GM12878 (cell line): ENCODE data around the gene ADCY10. TPM values are rescaled to one million over a fixed set of nuclear protein-coding genes. Genes with fewer than 3 reads are reported as not detected.

Source experiments
- ATAC-seq: fragments of 200-7000 bp; cut with Tn5 transposase; 3 replicates; pipeline ENCODE4 v1.9.1; 2020; ENCODE audit warnings: mild to moderate bottlenecking, moderate library complexity
- BruUV-seq: library from RNA; stranded (reverse); fragments of 400-500 nt; replicated peaks from 2 replicates; lab custom pipeline; 2021; lab: Mats Ljungman, UMichigan
- CTCF ChIA-PET: fragments of 300-600 bp; sonication (Branson Sonifier 250); formaldehyde crosslinking; extraction: SDS; loops from one replicate; lab custom pipeline; 2021; ENCODE audit warnings: inconsistent platforms; lab: Yijun Ruan, JAX
- POLR2A ChIA-PET: fragments of 350-600 bp; formaldehyde crosslinking; extraction: SDS; loops from one replicate; lab custom pipeline; 2021; ENCODE audit warnings: inconsistent platforms; lab: Charles Lee
- RAD21 ChIA-PET: fragments of 300-600 bp; sonication (Branson Sonifier 250); formaldehyde crosslinking; loops from one replicate; lab custom pipeline; 2023; ENCODE audit warnings: antibody characterized with exemption; ENCODE audit not compliant: unreplicated experiment; lab: Charles Lee
- SMC1A ChIA-PET: fragments of 300-600 bp; sonication (Branson Sonifier 250); formaldehyde crosslinking; loops from one replicate; lab custom pipeline; 2023; ENCODE audit not compliant: unreplicated experiment, uncharacterized antibody; lab: Charles Lee
- DNase-seq: peaks from one replicate; pipeline ENCODE4 v3.0.0-alpha.2; 2011; ENCODE audit warnings: low read depth, low spot score
- FAIRE-seq: peaks from 3 replicates; lab custom pipeline; 2011; peaks lifted over from hg19 to GRCh38; lab: Jason Lieb, UNC
- H2AFZ ChIP-seq: 2 replicates; pipeline ENCODE4 v1.6.0; 2011; ENCODE audit warnings: low read depth, low read length, control low read depth; ENCODE audit not compliant: control insufficient read depth
- H3K27ac ChIP-seq: 2 replicates; pipeline ENCODE4 v1.5.1; 2011; ENCODE audit warnings: control low read depth; ENCODE audit not compliant: control insufficient read depth, insufficient read depth
- H3K27me3 ChIP-seq, 2 experiments: replicated peaks in 1 of 2; 2 replicates each; pipeline versions ENCODE4 v1.6.0 to v1.6.1; 2011; ENCODE audit warnings: low read length in 1 of 2; ENCODE audit not compliant: control insufficient read depth in 2 of 2, insufficient read depth in 2 of 2
- H3K36me3 ChIP-seq, 2 experiments: 2 replicates each; pipeline ENCODE4 v1.5.1; 2011; ENCODE audit warnings: low read length in 1 of 2; ENCODE audit not compliant: control insufficient read depth in 2 of 2, insufficient read depth in 2 of 2
- H3K4me1 ChIP-seq: 2 replicates; pipeline ENCODE4 v1.6.1; 2011; ENCODE audit warnings: mild to moderate bottlenecking, low read length, moderate library complexity, mixed read lengths; ENCODE audit not compliant: control insufficient read depth, insufficient read depth
- H3K4me2 ChIP-seq: 2 replicates; pipeline ENCODE4 v1.6.0; 2011; ENCODE audit warnings: control low read depth; ENCODE audit not compliant: control insufficient read depth, insufficient read depth
- H3K4me3 ChIP-seq: fragments of 200-600 bp; sonication (generic); 2 replicates; pipeline ENCODE4 v1.5.1; 2016
- H3K79me2 ChIP-seq: 2 replicates; pipeline ENCODE4 v1.6.0; 2011; ENCODE audit warnings: low read length; ENCODE audit not compliant: control insufficient read depth, insufficient read depth
- H3K9ac ChIP-seq: 2 replicates; pipeline ENCODE4 v1.8.0; 2011; ENCODE audit warnings: low read length, control low read depth, mixed read lengths; ENCODE audit not compliant: control insufficient read depth, insufficient read depth
- H3K9me3 ChIP-seq: replicated peaks from 3 replicates; pipeline ENCODE4 v1.5.1; 2011; ENCODE audit warnings: mild to moderate bottlenecking, low read length; ENCODE audit not compliant: control insufficient read depth, insufficient read depth
- H4K20me1 ChIP-seq: 2 replicates; pipeline ENCODE4 v1.6.0; 2011; ENCODE audit not compliant: control insufficient read depth, insufficient read depth
- ATF3 ChIP-seq: IDR thresholded peaks from 2 replicates; pipeline ENCODE4 v1.6.1; 2011; ENCODE audit warnings: low read depth, mild to moderate bottlenecking, low read length, moderate library complexity, borderline replicate concordance; ENCODE audit errors: extremely low read depth
- BCL11A ChIP-seq: IDR thresholded peaks from 2 replicates; pipeline ENCODE4 v1.6.1; 2011; ENCODE audit warnings: low read depth, low read length
- CBFB ChIP-seq: IDR thresholded peaks from 2 replicates; pipeline ENCODE4 v1.6.1; 2016; ENCODE audit warnings: antibody characterized with exemption, low read depth
- CEBPB ChIP-seq, 2 experiments: fragments of 150-350 bp in 1 of 2; IDR thresholded peaks; 2 replicates each; pipeline ENCODE4 v1.6.1; 2012 to 2014; ENCODE audit warnings: low read depth in 2 of 2, low read length in 2 of 2, borderline replicate concordance in 1 of 2, inconsistent platforms in 1 of 2
- E2F4 ChIP-seq: IDR thresholded peaks from 2 replicates; pipeline ENCODE4 v1.6.1; 2012; ENCODE audit warnings: low read depth, low read length, improper control_type of control experiment
- EP300 ChIP-seq, 2 experiments: fragments of 150-350 bp in 1 of 2; IDR thresholded peaks; 2 replicates each; pipeline ENCODE4 v1.6.1; 2011 to 2012; ENCODE audit warnings: low read depth in 2 of 2, low read length in 2 of 2, borderline replicate concordance in 1 of 2, improper control_type of control experiment in 1 of 2, inconsistent platforms in 1 of 2; ENCODE audit not compliant: control insufficient read depth in 1 of 2
- FOS ChIP-seq: IDR thresholded peaks from 3 replicates; pipeline ENCODE4 v1.6.1; 2011; ENCODE audit warnings: borderline replicate concordance; ENCODE audit not compliant: insufficient read length; ENCODE audit errors: extremely low read depth
- RFX5 ChIP-seq: IDR thresholded peaks from 2 replicates; pipeline ENCODE4 v1.6.1; 2011; ENCODE audit warnings: low read depth, low read length, improper control_type of control experiment
- ZZZ3 ChIP-seq: IDR thresholded peaks from 2 replicates; pipeline ENCODE4 v1.6.1; 2011; ENCODE audit warnings: low read depth; ENCODE audit not compliant: control insufficient read depth, insufficient read length
- WGBS: methylation state at CpG from one replicate; pipeline ENCODE4 v1.1.6; 2016; ENCODE audit warnings: low lambda C conversion rate; ENCODE audit not compliant: insufficient replicate concordance, insufficient coverage; ENCODE audit errors: missing lambda C conversion rate; 5-methylcytosine and 5-hydroxymethylcytosine counted together
- in situ Hi-C: fragments of 300-500 bp; cut with MboI; formaldehyde crosslinking; loops from 9 replicates; pipeline ENCODE4 v1.14.3; 2018; ENCODE audit warnings: mixed read lengths
- intact Hi-C: fragments of 100-400 bp; cut with micrococcal nuclease; formaldehyde crosslinking; loops from one replicate; pipeline ENCODE4 v1.14.2; 2022; ENCODE audit not compliant: unreplicated experiment
- polyA plus RNA-seq, 11 experiments: library from polyadenylated mRNA; depleted of rRNA in 4 of 11; unstranded in 6 of 11; stranded (reverse) in 5 of 11; fragments of >200 nt; fragmentation: Nextera tagmentation in 4 of 11; fragmentation: Illumina TruSeq in 1 of 11; extraction: Ambion mirVana in 4 of 11; extraction: Trizol in 1 of 11; gene quantifications; 1 replicate in 1 of 11; 2 replicates in 10 of 11; pipeline versions ENCODE4 v1.2.1 to v1.2.3, GENCODE V29; 2011 to 2016; ENCODE audit warnings: inconsistent platforms in 2 of 11, missing spikeins in 2 of 11, low read depth in 1 of 11
- total RNA-seq, 4 experiments: library from RNA; depleted of rRNA in 3 of 4; stranded (reverse); fragments of >200 nt in 3 of 4; fragmentation: Illumina TruSeq in 1 of 4; extraction: Trizol in 1 of 4; gene quantifications; 2 replicates each; pipeline versions ENCODE4 v1.2.1 to v1.2.3, GENCODE V29; 2013 to 2021
- TF ChIP-seq, protein P1 (sequence below): IDR thresholded peaks from 2 replicates; pipeline ENCODE4 v1.6.1; 2012; ENCODE audit warnings: low read depth, low read length, improper control_type of control experiment
- TF ChIP-seq, protein P2 (sequence below): fragments of 450-650 bp; IDR thresholded peaks from 2 replicates; pipeline ENCODE4 v1.6.1; 2017; ENCODE audit warnings: mild to moderate bottlenecking, moderate library complexity
- TF ChIP-seq, protein P3 (sequence below): IDR thresholded peaks from 2 replicates; pipeline ENCODE4 v1.6.1; 2011; ENCODE audit warnings: low read depth, low read length, improper control_type of control experiment, borderline replicate concordance

Gene ADCY10
- total and polyA plus RNA-seq, 10 of the 15 experiments (the other 5 are each of a cell fraction or from before 2014, with no cell fraction given): 0.13 to 0.22 TPM; not detected in 8

DNA sequence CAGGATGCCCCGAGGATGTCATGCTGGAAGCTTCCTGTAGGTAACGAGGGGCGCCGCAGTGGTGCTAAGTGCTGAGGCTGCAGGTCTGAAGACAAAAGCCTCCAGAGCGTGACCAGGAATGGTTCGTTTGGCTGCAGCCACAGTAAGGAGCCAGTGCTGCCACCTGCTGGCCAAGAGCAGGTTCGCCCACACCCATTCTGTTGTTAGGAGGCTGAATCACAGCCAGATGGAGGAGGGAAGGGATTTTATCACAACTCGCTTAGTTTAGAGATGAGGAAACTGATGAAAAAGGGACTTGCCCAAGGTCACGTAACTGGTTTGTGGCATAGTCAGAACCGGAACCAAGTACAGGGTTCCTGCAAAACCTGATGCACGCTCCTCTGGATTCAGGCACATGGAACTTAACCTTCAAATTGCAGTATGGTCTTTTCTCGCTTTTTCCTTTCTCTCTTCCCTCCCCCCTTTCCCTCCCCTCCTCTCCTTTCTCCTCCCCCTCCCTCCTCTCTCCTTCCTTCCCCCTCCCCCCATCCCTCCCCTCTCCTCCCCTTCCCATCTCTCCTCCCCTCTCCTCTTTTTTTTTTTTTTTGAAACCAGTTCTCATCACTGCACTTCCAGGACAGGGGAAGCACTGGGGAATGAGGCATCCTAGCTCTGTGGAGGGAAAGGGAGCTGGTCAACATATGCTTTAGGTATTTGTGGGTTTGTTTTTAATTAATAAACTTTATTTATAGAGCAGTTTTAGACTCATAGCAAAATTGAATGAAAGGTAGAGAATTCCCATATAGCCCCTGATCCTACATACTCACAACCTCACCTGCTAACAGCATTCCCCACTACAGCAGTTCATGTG is 110.4 kb downstream of the ADCY10 start:
- peak overlapping the region; percentile 11; the same call in 1 of the 2 replicates for H3K4me2 ChIP-seq
- ChIA-PET RAD21 (interaction anchor here (0.6 to 1.6 kb wide), 5 partner anchors 81 to 279 kb away, joined by 3 to 4 read pairs (median 3); no protein-coding TSS in a partner anchor), POLR2A (interaction anchor here (0.6 to 1.1 kb wide), 2 partner anchors 87 to 297 kb away, joined by 3 to 7 read pairs; no protein-coding TSS in a partner anchor), CTCF (interaction anchor here (0.7 to 2.8 kb wide), 8 partner anchors 11 to 279 kb away, joined by 3 to 12 read pairs (median 3); no protein-coding TSS in a partner anchor), SMC1A (interaction anchor here (0.8 to 2.3 kb wide), 3 partner anchors 87 to 203 kb away, joined by 3 to 7 read pairs (median 4); no protein-coding TSS in a partner anchor)
- in situ Hi-C loops (no loop called here), intact Hi-C loops (loop anchor here (1.0 to 5.0 kb wide), 5 partner anchors 82 to 279 kb away; partner anchors contain the start of genes DCAF6, MPC2 and MPZL1)
- no peak overlapping the region for H3K9ac ChIP-seq
- FAIRE-seq (peak; percentile 89), ATAC-seq (peak; percentile 100), DNase-seq (peak; percentile 82)
- H3K4me1 ChIP-seq: peaks cover 12% of the 10 kb centered on the region
- BruUV-seq: no TSS peak
- no peaks in the 10 kb centered on the region for H3K36me3 ChIP-seq
- peak overlapping the region; percentile 78 for H2AFZ ChIP-seq
- H3K27ac ChIP-seq: no peak overlapping the region
- 1% methylated on average over 12 of the region's 12 CpGs for WGBS
- H3K79me2 ChIP-seq: no peaks in the 10 kb centered on the region
- H3K9me3 ChIP-seq: no peaks in the 10 kb centered on the region; the same call in 1 of the 3 replicates
- no peaks in the 10 kb centered on the region for H3K27me3 ChIP-seq
- no peak overlapping the region for H3K4me3 ChIP-seq
- no peaks in the 10 kb centered on the region for H4K20me1 ChIP-seq
- TF ChIP-seq CBFB (no peak), BCL11A (no peak), RFX5 (no peak), ZZZ3 (no peak), FOS (no peak), CEBPB (IDR thresholded peaks at IDR 0.05; ENCODE audit: borderline replicate concordance in 1 of 2, low read depth in 2 of 2, low read length in 2 of 2) (no peak), EP300 (IDR thresholded peaks at IDR 0.05; ENCODE audit: borderline replicate concordance in 1 of 2, control insufficient read depth in 1 of 2, low read depth in 2 of 2, low read length in 2 of 2) (no peak), ATF3 (no peak), E2F4 (no peak)
- TF ChIP-seq, protein P1, sequence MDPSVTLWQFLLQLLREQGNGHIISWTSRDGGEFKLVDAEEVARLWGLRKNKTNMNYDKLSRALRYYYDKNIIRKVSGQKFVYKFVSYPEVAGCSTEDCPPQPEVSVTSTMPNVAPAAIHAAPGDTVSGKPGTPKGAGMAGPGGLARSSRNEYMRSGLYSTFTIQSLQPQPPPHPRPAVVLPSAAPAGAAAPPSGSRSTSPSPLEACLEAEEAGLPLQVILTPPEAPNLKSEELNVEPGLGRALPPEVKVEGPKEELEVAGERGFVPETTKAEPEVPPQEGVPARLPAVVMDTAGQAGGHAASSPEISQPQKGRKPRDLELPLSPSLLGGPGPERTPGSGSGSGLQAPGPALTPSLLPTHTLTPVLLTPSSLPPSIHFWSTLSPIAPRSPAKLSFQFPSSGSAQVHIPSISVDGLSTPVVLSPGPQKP: no peak
- TF ChIP-seq, protein P2, sequence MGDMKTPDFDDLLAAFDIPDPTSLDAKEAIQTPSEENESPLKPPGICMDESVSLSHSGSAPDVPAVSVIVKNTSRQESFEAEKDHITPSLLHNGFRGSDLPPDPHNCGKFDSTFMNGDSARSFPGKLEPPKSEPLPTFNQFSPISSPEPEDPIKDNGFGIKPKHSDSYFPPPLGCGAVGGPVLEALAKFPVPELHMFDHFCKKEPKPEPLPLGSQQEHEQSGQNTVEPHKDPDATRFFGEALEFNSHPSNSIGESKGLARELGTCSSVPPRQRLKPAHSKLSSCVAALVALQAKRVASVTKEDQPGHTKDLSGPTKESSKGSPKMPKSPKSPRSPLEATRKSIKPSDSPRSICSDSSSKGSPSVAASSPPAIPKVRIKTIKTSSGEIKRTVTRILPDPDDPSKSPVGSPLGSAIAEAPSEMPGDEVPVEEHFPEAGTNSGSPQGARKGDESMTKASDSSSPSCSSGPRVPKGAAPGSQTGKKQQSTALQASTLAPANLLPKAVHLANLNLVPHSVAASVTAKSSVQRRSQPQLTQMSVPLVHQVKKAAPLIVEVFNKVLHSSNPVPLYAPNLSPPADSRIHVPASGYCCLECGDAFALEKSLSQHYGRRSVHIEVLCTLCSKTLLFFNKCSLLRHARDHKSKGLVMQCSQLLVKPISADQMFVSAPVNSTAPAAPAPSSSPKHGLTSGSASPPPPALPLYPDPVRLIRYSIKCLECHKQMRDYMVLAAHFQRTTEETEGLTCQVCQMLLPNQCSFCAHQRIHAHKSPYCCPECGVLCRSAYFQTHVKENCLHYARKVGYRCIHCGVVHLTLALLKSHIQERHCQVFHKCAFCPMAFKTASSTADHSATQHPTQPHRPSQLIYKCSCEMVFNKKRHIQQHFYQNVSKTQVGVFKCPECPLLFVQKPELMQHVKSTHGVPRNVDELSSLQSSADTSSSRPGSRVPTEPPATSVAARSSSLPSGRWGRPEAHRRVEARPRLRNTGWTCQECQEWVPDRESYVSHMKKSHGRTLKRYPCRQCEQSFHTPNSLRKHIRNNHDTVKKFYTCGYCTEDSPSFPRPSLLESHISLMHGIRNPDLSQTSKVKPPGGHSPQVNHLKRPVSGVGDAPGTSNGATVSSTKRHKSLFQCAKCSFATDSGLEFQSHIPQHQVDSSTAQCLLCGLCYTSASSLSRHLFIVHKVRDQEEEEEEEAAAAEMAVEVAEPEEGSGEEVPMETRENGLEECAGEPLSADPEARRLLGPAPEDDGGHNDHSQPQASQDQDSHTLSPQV: no peak
- TF ChIP-seq, protein P3, sequence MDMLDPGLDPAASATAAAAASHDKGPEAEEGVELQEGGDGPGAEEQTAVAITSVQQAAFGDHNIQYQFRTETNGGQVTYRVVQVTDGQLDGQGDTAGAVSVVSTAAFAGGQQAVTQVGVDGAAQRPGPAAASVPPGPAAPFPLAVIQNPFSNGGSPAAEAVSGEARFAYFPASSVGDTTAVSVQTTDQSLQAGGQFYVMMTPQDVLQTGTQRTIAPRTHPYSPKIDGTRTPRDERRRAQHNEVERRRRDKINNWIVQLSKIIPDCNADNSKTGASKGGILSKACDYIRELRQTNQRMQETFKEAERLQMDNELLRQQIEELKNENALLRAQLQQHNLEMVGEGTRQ: peak; percentile 11; the same call in 1 of the 2 replicates
